Measurements from ENCODE around the gene COL11A2. TPM values are rescaled to one million over a fixed set of nuclear protein-coding genes. Genes with fewer than 3 reads are reported as not detected.
A peak's percentile ranks its signal among the peaks of the same experiment; 100 is the strongest.

The COL11A2 gene
- total and polyA plus RNA-seq, 12 donors = 0.05 to 7.2 (median 0.44) TPM

DNA sequence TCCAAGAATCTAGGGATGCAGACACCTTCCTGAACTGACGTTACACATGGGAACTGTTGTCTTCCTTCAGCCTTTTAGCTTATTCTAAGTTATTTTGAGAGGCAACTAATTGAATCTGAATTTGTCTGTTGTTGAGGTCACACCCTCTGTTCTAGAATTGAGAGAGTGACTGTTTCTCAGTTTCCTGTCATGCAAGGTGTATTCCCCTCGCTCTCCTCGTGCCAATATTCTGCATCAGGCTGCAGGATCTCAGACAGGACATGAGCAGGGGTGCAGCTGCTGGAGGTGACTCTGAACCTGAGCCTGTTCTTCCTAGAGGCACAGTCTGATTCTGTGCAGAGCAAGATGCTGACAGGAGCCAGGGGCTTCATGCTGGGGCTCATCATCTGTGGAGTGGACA is 63.9 kb downstream of the COL11A2 start:
- WGBS, 4 donors = 46 to 76% (median 63%) methylated on average over 2 to 3 of the region's 3 CpGs
- Histone ChIP-seq H3K27ac (no peak overlapping the region), H3K27me3 (no peaks in the 10 kb centered on the region), H3K36me3 (replicated peaks in 1 of 2) (no peaks in the 10 kb centered on the region), H3K4me3 (no peak overlapping the region), H3K4me1 (replicated peaks in 1 of 2) (no peaks in the 10 kb centered on the region), H3K9me3 (replicated peaks in 1 of 3) (no peaks in the 10 kb centered on the region)
- TF ChIP-seq, protein P1, sequence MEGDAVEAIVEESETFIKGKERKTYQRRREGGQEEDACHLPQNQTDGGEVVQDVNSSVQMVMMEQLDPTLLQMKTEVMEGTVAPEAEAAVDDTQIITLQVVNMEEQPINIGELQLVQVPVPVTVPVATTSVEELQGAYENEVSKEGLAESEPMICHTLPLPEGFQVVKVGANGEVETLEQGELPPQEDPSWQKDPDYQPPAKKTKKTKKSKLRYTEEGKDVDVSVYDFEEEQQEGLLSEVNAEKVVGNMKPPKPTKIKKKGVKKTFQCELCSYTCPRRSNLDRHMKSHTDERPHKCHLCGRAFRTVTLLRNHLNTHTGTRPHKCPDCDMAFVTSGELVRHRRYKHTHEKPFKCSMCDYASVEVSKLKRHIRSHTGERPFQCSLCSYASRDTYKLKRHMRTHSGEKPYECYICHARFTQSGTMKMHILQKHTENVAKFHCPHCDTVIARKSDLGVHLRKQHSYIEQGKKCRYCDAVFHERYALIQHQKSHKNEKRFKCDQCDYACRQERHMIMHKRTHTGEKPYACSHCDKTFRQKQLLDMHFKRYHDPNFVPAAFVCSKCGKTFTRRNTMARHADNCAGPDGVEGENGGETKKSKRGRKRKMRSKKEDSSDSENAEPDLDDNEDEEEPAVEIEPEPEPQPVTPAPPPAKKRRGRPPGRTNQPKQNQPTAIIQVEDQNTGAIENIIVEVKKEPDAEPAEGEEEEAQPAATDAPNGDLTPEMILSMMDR (IDR thresholded peaks at IDR 0.05) = no peak
- no peak for TF ChIP-seq POLR2A (IDR thresholded peaks at IDR 0.05)
- DNase-seq = no peak
- intact Hi-C loops (cut with DNase I) = no loop called here

DNA sequence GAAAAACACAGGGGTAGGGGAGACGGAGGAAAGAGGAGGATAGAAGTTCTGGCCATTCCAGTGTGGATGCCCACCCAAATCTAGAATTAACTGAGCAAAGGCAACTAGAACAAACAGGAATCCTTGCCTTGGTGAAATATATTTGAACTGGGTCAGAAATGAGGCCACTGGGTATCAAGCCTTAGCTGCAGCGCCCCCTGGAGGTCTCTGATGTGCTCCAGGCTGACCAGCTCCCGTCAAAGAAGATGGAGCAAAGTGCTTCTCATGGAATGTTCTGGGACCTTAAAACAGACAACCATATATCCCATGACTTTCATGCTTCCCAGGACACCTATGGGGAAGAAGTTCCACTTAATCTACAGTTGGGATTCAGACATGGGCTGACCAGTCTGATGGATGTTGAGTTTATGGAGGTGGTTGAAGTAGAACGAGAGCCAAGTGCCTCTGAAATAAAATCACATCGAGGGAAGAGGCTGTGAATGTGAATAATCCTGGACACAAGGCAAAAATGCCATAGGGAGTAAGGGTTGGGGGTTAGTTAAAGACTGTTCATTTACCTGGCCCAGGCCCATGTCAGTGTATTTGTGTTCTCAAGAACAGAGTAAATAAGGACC is 66.1 kb downstream of the COL11A2 start:
- Histone ChIP-seq H3K9me3 (replicated peaks in 1 of 3) (no peaks in the 10 kb centered on the region), H3K36me3 (replicated peaks in 1 of 2) (no peaks in the 10 kb centered on the region), H3K4me3 (no peak overlapping the region), H3K27me3 (no peaks in the 10 kb centered on the region), H3K4me1 (replicated peaks in 1 of 2) (no peaks in the 10 kb centered on the region), H3K27ac (no peak overlapping the region)
- 36 to 61% (median 50%) methylated on average over 5 of the region's 5 CpGs for whole genome bisulfite sequencing, 4 donors
- DNase-seq = peak; percentile 54 to 87 (median 73)
- TF ChIP-seq, protein P1 (IDR thresholded peaks at IDR 0.05) = peak; percentile 16 to 59 (median 52)
- no peak for TF ChIP-seq POLR2A (IDR thresholded peaks at IDR 0.05)
- intact Hi-C loops (cut with DNase I) = no loop called here

DNA sequence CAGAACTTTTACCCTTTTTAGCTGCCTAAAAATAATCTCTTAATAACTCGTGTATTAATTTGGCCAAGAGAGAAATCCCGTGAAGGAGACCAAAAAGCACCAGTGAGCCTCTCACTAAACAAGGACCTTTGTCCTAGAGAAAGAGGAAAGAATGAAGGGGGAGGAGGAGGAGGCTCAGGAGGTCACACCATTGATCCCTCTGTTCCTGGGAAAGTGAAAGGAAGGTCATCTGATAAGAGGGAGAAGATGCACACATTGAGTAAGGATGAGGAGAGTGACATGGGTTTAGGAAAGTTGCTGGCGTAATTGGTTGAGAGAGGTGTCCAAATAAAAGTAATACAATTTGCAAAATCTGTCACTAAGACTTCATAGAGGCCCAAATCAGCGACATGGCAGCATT is 67.3 kb downstream of the COL11A2 start:
- TF ChIP-seq, protein P1 (IDR thresholded peaks at IDR 0.05) = no peak
- TF ChIP-seq POLR2A (IDR thresholded peaks at IDR 0.05) = no peak
- intact Hi-C loops (cut with DNase I) = no loop called here
- Histone ChIP-seq H3K9me3 (replicated peaks in 1 of 3) (no peaks in the 10 kb centered on the region), H3K27ac (no peak overlapping the region), H3K4me1 (replicated peaks in 1 of 2) (no peaks in the 10 kb centered on the region), H3K4me3 (no peak overlapping the region), H3K36me3 (replicated peaks in 1 of 2) (no peaks in the 10 kb centered on the region), H3K27me3 (no peaks in the 10 kb centered on the region)
- WGBS, 4 donors = 63 to 72% (median 67%) methylated on average over 4 of the region's 4 CpGs
- no peak for DNase-seq

DNA sequence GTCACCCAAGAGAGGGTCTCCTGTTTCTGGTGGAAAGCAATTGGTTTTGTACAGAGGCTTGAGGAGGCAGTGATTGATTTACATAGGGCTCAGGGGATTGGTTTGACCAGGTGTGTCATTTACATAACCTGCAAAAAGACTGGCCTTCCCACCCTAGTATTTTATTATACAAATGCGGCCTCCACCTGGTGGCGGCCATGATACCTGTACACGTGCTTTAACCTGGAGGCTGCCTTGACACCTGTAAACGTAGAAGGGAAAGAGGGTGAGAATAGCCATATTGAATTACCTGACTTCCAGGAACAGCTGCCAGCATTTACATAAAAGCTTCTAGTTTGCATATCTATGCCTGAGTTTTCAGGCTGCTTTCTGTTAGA is 67.8 kb downstream of the COL11A2 start:
- intact Hi-C loops (cut with DNase I) = no loop called here
- H3K4me3 ChIP-seq = no peak overlapping the region
- no peak overlapping the region for H3K27ac ChIP-seq
- no peak for TF ChIP-seq POLR2A (IDR thresholded peaks at IDR 0.05)
- TF ChIP-seq, protein P1 (IDR thresholded peaks at IDR 0.05) = no peak
- no peak for DNase-seq
- H3K36me3 ChIP-seq (replicated peaks in 1 of 2) = no peaks in the 10 kb centered on the region
- WGBS, 4 donors = 66 to 91% (median 85%) methylated on average over 4 of the region's 4 CpGs
- H3K27me3 ChIP-seq = no peaks in the 10 kb centered on the region
- H3K4me1 ChIP-seq (replicated peaks in 1 of 2) = no peaks in the 10 kb centered on the region
- H3K9me3 ChIP-seq (replicated peaks in 1 of 3) = no peaks in the 10 kb centered on the region
